ENCODE measurements around the gene VSIG4. TPM values are rescaled to one million over a fixed set of nuclear protein-coding genes. Genes with fewer than 3 reads are reported as not detected.
A peak's percentile ranks its signal among the peaks of the same experiment; 100 is the strongest.
"Not testable (repeated sequence)": the region's sequence is repeated elsewhere in the genome, so short reads cannot be mapped to it uniquely, and the experiment has no call there.

VSIG4 gene
- total and polyA plus RNA-seq, 9 donors: 11.8 to 18.9 (median 14.7) TPM

- Histone ChIP-seq H3K27me3 (ENCODE audit: control insufficient read depth, insufficient read depth, low read length) (no peaks in the 10 kb centered on the region), H3K9me3 (replicated peaks; ENCODE audit: control insufficient read depth, low read depth, low read length) (no peaks in the 10 kb centered on the region), H3K4me3 (ENCODE audit: low read length) (no peak overlapping the region), H3K27ac (ENCODE audit: low read length) (no peak overlapping the region), H3K4me1 (ENCODE audit: control insufficient read depth, insufficient read depth, low read length) (no peaks in the 10 kb centered on the region), H3K36me3 (ENCODE audit: control insufficient read depth, insufficient read depth, low read length) (no peaks in the 10 kb centered on the region)
- no peak for DNase-seq
- WGBS (ENCODE audit: insufficient coverage): no CpG with 5 or more reads among the region's 3 CpGs
Observed at GRCh38 chrX:65985211-65985610, 54.7 kb downstream of the VSIG4 start.

- H3K27ac ChIP-seq (ENCODE audit: low read length); H3K9me3 ChIP-seq (replicated peaks; ENCODE audit: control insufficient read depth, low read depth, low read length); DNase-seq; H3K4me3 ChIP-seq (ENCODE audit: low read length); H3K4me1 ChIP-seq (ENCODE audit: control insufficient read depth, insufficient read depth, low read length); H3K36me3 ChIP-seq (ENCODE audit: control insufficient read depth, insufficient read depth, low read length); H3K27me3 ChIP-seq (ENCODE audit: control insufficient read depth, insufficient read depth, low read length): not testable (repeated sequence)
- WGBS (ENCODE audit: insufficient coverage): no CpG with 5 or more reads among the region's 1 CpG
Observed at GRCh38 chrX:65977161-65977560, 62.7 kb downstream of the VSIG4 start.

- Histone ChIP-seq H3K9me3 (replicated peaks; ENCODE audit: control insufficient read depth, low read depth, low read length) (no peaks in the 10 kb centered on the region), H3K27me3 (ENCODE audit: control insufficient read depth, insufficient read depth, low read length) (peaks cover 2% of the 10 kb centered on the region), H3K27ac (ENCODE audit: low read length) (no peak overlapping the region), H3K36me3 (ENCODE audit: control insufficient read depth, insufficient read depth, low read length) (no peaks in the 10 kb centered on the region), H3K4me1 (ENCODE audit: control insufficient read depth, insufficient read depth, low read length) (no peaks in the 10 kb centered on the region), H3K4me3 (ENCODE audit: low read length) (no peak overlapping the region)
- DNase-seq: peak; percentile 76
Observed at GRCh38 chrX:65976161-65976560, 63.7 kb downstream of the VSIG4 start.

DNA sequence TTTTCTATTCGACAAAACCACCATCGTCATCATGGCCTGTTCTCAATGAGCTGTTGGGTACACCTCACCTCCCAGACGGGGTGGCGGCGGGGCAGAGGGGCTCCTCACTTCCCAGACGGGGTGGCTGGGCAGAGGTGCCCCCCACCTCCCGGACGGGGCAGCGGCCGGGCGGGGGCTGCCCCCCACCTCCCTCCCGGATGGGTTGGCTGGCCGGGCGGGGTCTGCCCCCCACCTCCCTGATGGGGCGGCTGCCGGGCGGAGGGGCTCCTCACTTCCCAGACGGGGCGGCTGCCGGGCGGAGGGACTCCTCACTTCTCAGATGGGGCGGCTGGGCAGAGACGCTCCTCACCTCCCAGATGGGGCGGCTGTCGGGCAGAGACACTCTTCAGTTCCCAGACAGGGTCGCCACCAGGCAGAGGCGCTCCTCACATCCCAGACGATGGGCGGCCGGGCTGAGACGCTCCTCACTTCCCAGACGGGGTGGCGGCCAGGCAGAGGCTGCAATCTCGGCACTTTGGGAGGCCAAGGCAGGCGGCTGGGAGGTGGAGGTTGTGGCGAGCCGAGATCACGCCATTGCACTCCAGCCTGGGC, 64.6 kb downstream of the VSIG4 start:
- H3K27ac ChIP-seq (ENCODE audit: low read length); H3K4me3 ChIP-seq (ENCODE audit: low read length); H3K36me3 ChIP-seq (ENCODE audit: control insufficient read depth, insufficient read depth, low read length); H3K27me3 ChIP-seq (ENCODE audit: control insufficient read depth, insufficient read depth, low read length); H3K9me3 ChIP-seq (replicated peaks; ENCODE audit: control insufficient read depth, low read depth, low read length); H3K4me1 ChIP-seq (ENCODE audit: control insufficient read depth, insufficient read depth, low read length); DNase-seq: not testable (repeated sequence)
- WGBS (ENCODE audit: insufficient coverage): 89% methylated on average over 26 of the region's 38 CpGs

Other genes starting within 250 kb of the VSIG4 start
- gene HEPH, start 124.2 kb upstream of the VSIG4 start, total RNA-seq: 6.3 TPM
- 10 to 100 TPM in 2 of 8 donors, 1 to 10 TPM in 6; 3.9 to 17.8 (median 9.2) TPM for gene HEPH, start 124.2 kb upstream of the VSIG4 start, polyA plus RNA-seq (ENCODE audit: insufficient read depth in 1 of 8, insufficient read length in 8 of 8, low replicate concordance in 1 of 8)